ENCODE measurements around the gene TRIM54.
"Not testable (repeated sequence)": the region's sequence is repeated elsewhere in the genome, so short reads cannot be mapped to it uniquely, and the experiment has no call there.

Gene TRIM54

GRCh38 chr2:27275211-27276150 is 6.7 kb upstream of the TRIM54 start, which contains the start of gene DNAJC5G:
DNAJC5G (plus strand) TSS chr2:27275433; CDS start chr2:27276729, 1,296 bp downstream.
- DNase-seq (ENCODE audit: low read depth, low spot score) = no peak
- H3K4me3 ChIP-seq (ENCODE audit: low read length) = no peak within 1 kb of the TSS

- no peak for DNase-seq (ENCODE audit: low read depth, low spot score)
- no peak overlapping the region for H3K4me3 ChIP-seq (ENCODE audit: low read length)
Observed at GRCh38 chr2:27278010-27278409, 4.2 kb upstream of the TRIM54 start.

- no peak overlapping the region for H3K4me3 ChIP-seq (ENCODE audit: low read length)
- DNase-seq (ENCODE audit: low read depth, low spot score) = no peak
Observed at GRCh38 chr2:27280826-27281225, 1.4 kb upstream of the TRIM54 start.

GRCh38 chr2:27281442-27281841 is 787 bp upstream of the TRIM54 start:
- DNase-seq (ENCODE audit: low read depth, low spot score) = no peak
- H3K4me3 ChIP-seq (ENCODE audit: low read length) = no peak overlapping the region

GRCh38 chr2:27282892-27283291 is 663 bp downstream of the TRIM54 start:
- no peak for DNase-seq (ENCODE audit: low read depth, low spot score)
- H3K4me3 ChIP-seq (ENCODE audit: low read length) = no peak overlapping the region

GRCh38 chr2:27284996-27285395 is 2.8 kb downstream of the TRIM54 start:
- no peak overlapping the region for H3K4me3 ChIP-seq (ENCODE audit: low read length)
- DNase-seq (ENCODE audit: low read depth, low spot score) = no peak

- H3K4me3 ChIP-seq (ENCODE audit: low read length) = no peak overlapping the region
- DNase-seq (ENCODE audit: low read depth, low spot score) = no peak
Observed at GRCh38 chr2:27285481-27285880, 3.3 kb downstream of the TRIM54 start.

GRCh38 chr2:27288610-27289009 is 6.4 kb downstream of the TRIM54 start:
- no peak for DNase-seq (ENCODE audit: low read depth, low spot score)
- no peak overlapping the region for H3K4me3 ChIP-seq (ENCODE audit: low read length)

GRCh38 chr2:27290549-27290948 is 8.3 kb downstream of the TRIM54 start:
- DNase-seq (ENCODE audit: low read depth, low spot score) = no peak
- H3K4me3 ChIP-seq (ENCODE audit: low read length) = no peak overlapping the region

- no peak for DNase-seq (ENCODE audit: low read depth, low spot score)
- no peak overlapping the region for H3K4me3 ChIP-seq (ENCODE audit: low read length)
Observed at GRCh38 chr2:27291865-27292264, 9.6 kb downstream of the TRIM54 start.

GRCh38 chr2:27294928-27295327 is 12.7 kb downstream of the TRIM54 start:
- DNase-seq (ENCODE audit: low read depth, low spot score) = no peak
- H3K4me3 ChIP-seq (ENCODE audit: low read length) = no peak overlapping the region

GRCh38 chr2:27296481-27296880 is 14.3 kb downstream of the TRIM54 start:
- no peak overlapping the region for H3K4me3 ChIP-seq (ENCODE audit: low read length)

GRCh38 chr2:27297195-27297594 is 15.0 kb downstream of the TRIM54 start:
- no peak for DNase-seq (ENCODE audit: low read depth, low spot score)
- H3K4me3 ChIP-seq (ENCODE audit: low read length) = no peak overlapping the region

More at GRCh38 chr2:27296481-27296880, 14.3 kb downstream of the TRIM54 start:
- DNase-seq (ENCODE audit: low read depth, low spot score) = no peak

GRCh38 chr2:27298391-27299080 is 16.3 kb downstream of the TRIM54 start:
- no peak overlapping the region for H3K4me3 ChIP-seq (ENCODE audit: low read length)
- no peak for DNase-seq (ENCODE audit: low read depth, low spot score)

GRCh38 chr2:27300606-27301005 is 18.4 kb downstream of the TRIM54 start:
- not testable (repeated sequence) for DNase-seq (ENCODE audit: low read depth, low spot score); H3K4me3 ChIP-seq (ENCODE audit: low read length)

GRCh38 chr2:27303093-27304025 is 21.1 kb downstream of the TRIM54 start:
- DNase-seq (ENCODE audit: low read depth, low spot score) = peak; percentile 69
- H3K4me3 ChIP-seq (ENCODE audit: low read length) = peak overlapping the region; percentile 32

GRCh38 chr2:27304488-27305240 is 22.4 kb downstream of the TRIM54 start:
- no peak for DNase-seq (ENCODE audit: low read depth, low spot score)
- no peak overlapping the region for H3K4me3 ChIP-seq (ENCODE audit: low read length)

- DNase-seq (ENCODE audit: low read depth, low spot score) = no peak
- H3K4me3 ChIP-seq (ENCODE audit: low read length) = no peak overlapping the region
Observed at GRCh38 chr2:27305516-27305915, 23.3 kb downstream of the TRIM54 start.

Measured in Jurkat, Clone E6-1 (cell line).